ENCODE results near the gene PRDM11. TPM values are rescaled to one million over a fixed set of nuclear protein-coding genes. Genes with fewer than 3 reads are reported as not detected.

PRDM11 gene
- total RNA-seq, 1 experiment from 2014 or later: 8.3 TPM

DNA sequence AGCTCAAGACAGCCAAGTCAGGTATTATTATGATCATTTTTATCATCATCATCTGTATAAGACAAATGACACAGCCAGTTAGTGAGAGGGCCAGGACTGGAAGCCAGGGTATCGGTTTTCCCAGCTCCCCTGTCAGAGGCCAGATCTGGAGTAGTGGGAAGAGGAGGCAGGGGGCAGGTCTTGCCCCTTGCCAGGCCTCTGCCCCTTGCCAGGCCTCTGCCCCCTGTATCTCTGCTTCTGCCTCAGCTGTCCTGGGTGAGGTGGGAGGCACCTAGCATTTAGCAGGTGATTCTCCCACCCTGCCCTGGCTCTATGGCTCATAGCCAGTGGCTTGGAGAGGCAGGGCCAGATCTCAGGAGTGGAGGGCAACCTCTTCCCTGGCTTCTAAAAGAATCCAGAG lies 67.3 kb downstream of the PRDM11 start (continued):
- TF ChIP-seq RELA (CRISPR knock-in tag; IDR thresholded peaks at IDR 0.05; ENCODE audit: borderline replicate concordance) (no peak), CBFB (CRISPR knock-in tag; IDR thresholded peaks at IDR 0.05; ENCODE audit: low read depth) (no peak), ZNF423 (CRISPR knock-in tag; IDR thresholded peaks at IDR 0.05) (no peak), ESRRA (CRISPR knock-in tag; IDR thresholded peaks at IDR 0.05; ENCODE audit: borderline replicate concordance) (no peak)
- TF ChIP-seq, protein P1, sequence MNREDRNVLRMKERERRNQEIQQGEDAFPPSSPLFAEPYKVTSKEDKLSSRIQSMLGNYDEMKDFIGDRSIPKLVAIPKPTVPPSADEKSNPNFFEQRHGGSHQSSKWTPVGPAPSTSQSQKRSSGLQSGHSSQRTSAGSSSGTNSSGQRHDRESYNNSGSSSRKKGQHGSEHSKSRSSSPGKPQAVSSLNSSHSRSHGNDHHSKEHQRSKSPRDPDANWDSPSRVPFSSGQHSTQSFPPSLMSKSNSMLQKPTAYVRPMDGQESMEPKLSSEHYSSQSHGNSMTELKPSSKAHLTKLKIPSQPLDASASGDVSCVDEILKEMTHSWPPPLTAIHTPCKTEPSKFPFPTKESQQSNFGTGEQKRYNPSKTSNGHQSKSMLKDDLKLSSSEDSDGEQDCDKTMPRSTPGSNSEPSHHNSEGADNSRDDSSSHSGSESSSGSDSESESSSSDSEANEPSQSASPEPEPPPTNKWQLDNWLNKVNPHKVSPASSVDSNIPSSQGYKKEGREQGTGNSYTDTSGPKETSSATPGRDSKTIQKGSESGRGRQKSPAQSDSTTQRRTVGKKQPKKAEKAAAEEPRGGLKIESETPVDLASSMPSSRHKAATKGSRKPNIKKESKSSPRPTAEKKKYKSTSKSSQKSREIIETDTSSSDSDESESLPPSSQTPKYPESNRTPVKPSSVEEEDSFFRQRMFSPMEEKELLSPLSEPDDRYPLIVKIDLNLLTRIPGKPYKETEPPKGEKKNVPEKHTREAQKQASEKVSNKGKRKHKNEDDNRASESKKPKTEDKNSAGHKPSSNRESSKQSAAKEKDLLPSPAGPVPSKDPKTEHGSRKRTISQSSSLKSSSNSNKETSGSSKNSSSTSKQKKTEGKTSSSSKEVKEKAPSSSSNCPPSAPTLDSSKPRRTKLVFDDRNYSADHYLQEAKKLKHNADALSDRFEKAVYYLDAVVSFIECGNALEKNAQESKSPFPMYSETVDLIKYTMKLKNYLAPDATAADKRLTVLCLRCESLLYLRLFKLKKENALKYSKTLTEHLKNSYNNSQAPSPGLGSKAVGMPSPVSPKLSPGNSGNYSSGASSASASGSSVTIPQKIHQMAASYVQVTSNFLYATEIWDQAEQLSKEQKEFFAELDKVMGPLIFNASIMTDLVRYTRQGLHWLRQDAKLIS (CRISPR knock-in tag; IDR thresholded peaks at IDR 0.05; ENCODE audit: borderline replicate concordance): no peak
- TF ChIP-seq, protein P2, sequence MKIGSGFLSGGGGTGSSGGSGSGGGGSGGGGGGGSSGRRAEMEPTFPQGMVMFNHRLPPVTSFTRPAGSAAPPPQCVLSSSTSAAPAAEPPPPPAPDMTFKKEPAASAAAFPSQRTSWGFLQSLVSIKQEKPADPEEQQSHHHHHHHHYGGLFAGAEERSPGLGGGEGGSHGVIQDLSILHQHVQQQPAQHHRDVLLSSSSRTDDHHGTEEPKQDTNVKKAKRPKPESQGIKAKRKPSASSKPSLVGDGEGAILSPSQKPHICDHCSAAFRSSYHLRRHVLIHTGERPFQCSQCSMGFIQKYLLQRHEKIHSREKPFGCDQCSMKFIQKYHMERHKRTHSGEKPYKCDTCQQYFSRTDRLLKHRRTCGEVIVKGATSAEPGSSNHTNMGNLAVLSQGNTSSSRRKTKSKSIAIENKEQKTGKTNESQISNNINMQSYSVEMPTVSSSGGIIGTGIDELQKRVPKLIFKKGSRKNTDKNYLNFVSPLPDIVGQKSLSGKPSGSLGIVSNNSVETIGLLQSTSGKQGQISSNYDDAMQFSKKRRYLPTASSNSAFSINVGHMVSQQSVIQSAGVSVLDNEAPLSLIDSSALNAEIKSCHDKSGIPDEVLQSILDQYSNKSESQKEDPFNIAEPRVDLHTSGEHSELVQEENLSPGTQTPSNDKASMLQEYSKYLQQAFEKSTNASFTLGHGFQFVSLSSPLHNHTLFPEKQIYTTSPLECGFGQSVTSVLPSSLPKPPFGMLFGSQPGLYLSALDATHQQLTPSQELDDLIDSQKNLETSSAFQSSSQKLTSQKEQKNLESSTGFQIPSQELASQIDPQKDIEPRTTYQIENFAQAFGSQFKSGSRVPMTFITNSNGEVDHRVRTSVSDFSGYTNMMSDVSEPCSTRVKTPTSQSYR (CRISPR knock-in tag; IDR thresholded peaks at IDR 0.05): no peak

- DNase-seq (ENCODE audit: low spot score) (no peak), ATAC-seq (no peak)
- Mint-ChIP-seq H3K4me3 (no peak overlapping the region), H3K4me1 (peaks cover 4% of the 10 kb centered on the region), H3K27ac (no peak overlapping the region), H3K36me3 (no peaks in the 10 kb centered on the region), H3K9me3 (no peaks in the 10 kb centered on the region), H3K27me3 (ENCODE audit: low read depth) (no peaks in the 10 kb centered on the region; the same call in 1 of the 2 replicates)
- TF ChIP-seq, protein P3, sequence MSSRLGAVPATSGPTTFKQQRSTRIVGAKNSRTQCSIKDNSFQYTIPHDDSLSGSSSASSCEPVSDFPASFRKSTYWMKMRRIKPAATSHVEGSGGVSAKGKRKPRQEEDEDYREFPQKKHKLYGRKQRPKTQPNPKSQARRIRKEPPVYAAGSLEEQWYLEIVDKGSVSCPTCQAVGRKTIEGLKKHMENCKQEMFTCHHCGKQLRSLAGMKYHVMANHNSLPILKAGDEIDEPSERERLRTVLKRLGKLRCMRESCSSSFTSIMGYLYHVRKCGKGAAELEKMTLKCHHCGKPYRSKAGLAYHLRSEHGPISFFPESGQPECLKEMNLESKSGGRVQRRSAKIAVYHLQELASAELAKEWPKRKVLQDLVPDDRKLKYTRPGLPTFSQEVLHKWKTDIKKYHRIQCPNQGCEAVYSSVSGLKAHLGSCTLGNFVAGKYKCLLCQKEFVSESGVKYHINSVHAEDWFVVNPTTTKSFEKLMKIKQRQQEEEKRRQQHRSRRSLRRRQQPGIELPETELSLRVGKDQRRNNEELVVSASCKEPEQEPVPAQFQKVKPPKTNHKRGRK (CRISPR knock-in tag; IDR thresholded peaks at IDR 0.05; ENCODE audit: borderline replicate concordance): no peak
- TF ChIP-seq SP1 (CRISPR knock-in tag; conservative IDR thresholded peaks at IDR 0.05): no peak
- TF ChIP-seq, protein P4, sequence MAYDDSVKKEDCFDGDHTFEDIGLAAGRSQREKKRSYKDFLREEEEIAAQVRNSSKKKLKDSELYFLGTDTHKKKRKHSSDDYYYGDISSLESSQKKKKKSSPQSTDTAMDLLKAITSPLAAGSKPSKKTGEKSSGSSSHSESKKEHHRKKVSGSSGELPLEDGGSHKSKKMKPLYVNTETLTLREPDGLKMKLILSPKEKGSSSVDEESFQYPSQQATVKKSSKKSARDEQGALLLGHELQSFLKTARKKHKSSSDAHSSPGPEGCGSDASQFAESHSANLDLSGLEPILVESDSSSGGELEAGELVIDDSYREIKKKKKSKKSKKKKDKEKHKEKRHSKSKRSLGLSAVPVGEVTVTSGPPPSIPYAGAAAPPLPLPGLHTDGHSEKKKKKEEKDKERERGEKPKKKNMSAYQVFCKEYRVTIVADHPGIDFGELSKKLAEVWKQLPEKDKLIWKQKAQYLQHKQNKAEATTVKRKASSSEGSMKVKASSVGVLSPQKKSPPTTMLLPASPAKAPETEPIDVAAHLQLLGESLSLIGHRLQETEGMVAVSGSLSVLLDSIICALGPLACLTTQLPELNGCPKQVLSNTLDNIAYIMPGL (CRISPR knock-in tag; IDR thresholded peaks at IDR 0.05): no peak
- TF ChIP-seq ATF6 (CRISPR knock-in tag; IDR thresholded peaks at IDR 0.05): no peak
- no peak for TF ChIP-seq E2F4 (CRISPR knock-in tag; IDR thresholded peaks at IDR 0.05; ENCODE audit: borderline replicate concordance, low read depth)
- TF ChIP-seq FOXP1 (CRISPR knock-in tag; IDR thresholded peaks at IDR 0.05; ENCODE audit: borderline replicate concordance): no peak
- TF ChIP-seq, protein P1 (CRISPR knock-in tag; IDR thresholded peaks at IDR 0.05; ENCODE audit: borderline replicate concordance): no peak
- TF ChIP-seq NR1H2 (CRISPR knock-in tag; IDR thresholded peaks at IDR 0.05): no peak
- TF ChIP-seq, protein P5, sequence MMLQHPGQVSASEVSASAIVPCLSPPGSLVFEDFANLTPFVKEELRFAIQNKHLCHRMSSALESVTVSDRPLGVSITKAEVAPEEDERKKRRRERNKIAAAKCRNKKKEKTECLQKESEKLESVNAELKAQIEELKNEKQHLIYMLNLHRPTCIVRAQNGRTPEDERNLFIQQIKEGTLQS (CRISPR knock-in tag; conservative IDR thresholded peaks at IDR 0.05): no peak
- CTCF ChIA-PET: interaction anchor here (1.4 to 2.3 kb wide), 4 partner anchors 11 to 105 kb away, joined by 4 to 10 read pairs (median 8); no protein-coding TSS in a partner anchor
- POLR2A ChIA-PET: no interaction called here
These were observed 68.8 kb downstream of the PRDM11 start for GRCh38 chr11:45215098-45215865.
